NCI-H2171 (cell line): ENCODE results near the gene FBLN5.

Experiments used
- DNase-seq: peaks from one replicate; lab custom pipeline; 2025; lab: John Stamatoyannopoulos, UW

The FBLN5 gene

GRCh38 chr14:91945751-91946621 is 1.5 kb downstream of the FBLN5 start:
- DNase-seq: no peak

- no peak for DNase-seq
Observed at GRCh38 chr14:91942946-91943345, 4.5 kb downstream of the FBLN5 start.

- no peak for DNase-seq
Observed at GRCh38 chr14:91942128-91942527, 5.4 kb downstream of the FBLN5 start.

- DNase-seq: no peak
Observed at GRCh38 chr14:91940209-91940608, 7.3 kb downstream of the FBLN5 start.

- no peak for DNase-seq
Observed at GRCh38 chr14:91935586-91935985, 11.9 kb downstream of the FBLN5 start.

- no peak for DNase-seq
Observed at GRCh38 chr14:91934554-91935285, 12.8 kb downstream of the FBLN5 start.

GRCh38 chr14:91931478-91932088 is 15.9 kb downstream of the FBLN5 start:
- no peak for DNase-seq

GRCh38 chr14:91929700-91930099 is 17.8 kb downstream of the FBLN5 start:
- DNase-seq: no peak

- DNase-seq: no peak
Observed at GRCh38 chr14:91927800-91928199, 19.7 kb downstream of the FBLN5 start.

GRCh38 chr14:91927191-91927590 is 20.3 kb downstream of the FBLN5 start:
- no peak for DNase-seq

GRCh38 chr14:91926131-91926890 is 21.2 kb downstream of the FBLN5 start:
- DNase-seq: no peak

- no peak for DNase-seq
Observed at GRCh38 chr14:91925727-91926121, 21.8 kb downstream of the FBLN5 start.

GRCh38 chr14:91925001-91925726 is 22.3 kb downstream of the FBLN5 start:
- no peak for DNase-seq

GRCh38 chr14:91920526-91920925 is 27.0 kb downstream of the FBLN5 start:
- DNase-seq: no peak

GRCh38 chr14:91919814-91920213 is 27.7 kb downstream of the FBLN5 start:
- DNase-seq: no peak

GRCh38 chr14:91918186-91918883 is 29.2 kb downstream of the FBLN5 start:
- no peak for DNase-seq

- DNase-seq: no peak
Observed at GRCh38 chr14:91912035-91912434, 35.5 kb downstream of the FBLN5 start.

GRCh38 chr14:91911474-91912032 is 35.9 kb downstream of the FBLN5 start:
- DNase-seq: peak; percentile 59

- DNase-seq: no peak
Observed at GRCh38 chr14:91910196-91910595, 37.3 kb downstream of the FBLN5 start.

- no peak for DNase-seq
Observed at GRCh38 chr14:91906374-91906773, 41.1 kb downstream of the FBLN5 start.
